Thoracic aorta (tissue), 2 donors: Measurements from ENCODE around the gene UBE2D4. TPM values are rescaled to one million over a fixed set of nuclear protein-coding genes. Genes with fewer than 3 reads are reported as not detected.
"Not testable (repeated sequence)": the region's sequence is repeated elsewhere in the genome, so short reads cannot be mapped to it uniquely, and the experiment has no call there.

Experiments
- ATAC-seq: fragments of 150-250 bp; one replicate; pipeline ENCODE4 v1.8.0; 2017; ENCODE audit warnings: low read depth; ENCODE audit not compliant: insufficient number of reproducible peaks, low FRiP score
- DNase-seq: peaks from one replicate; pipeline ENCODE4 v3.0.0-alpha.2; 2020; ENCODE audit warnings: low spot score
- H3K27ac ChIP-seq, 2 donors: fragments of 200-600 bp; sonication (generic); 1 replicate in 1 of 2; 2 replicates in 1 of 2; pipeline ENCODE4 v1.5.1; 2016; ENCODE audit warnings: mild to moderate bottlenecking in 2 of 2, moderate library complexity in 2 of 2
- H3K27me3 ChIP-seq: fragments of 200-600 bp; sonication (generic); replicated peaks from 2 replicates; pipeline ENCODE4 v1.6.0; 2016; ENCODE audit warnings: mild to moderate bottlenecking; ENCODE audit not compliant: insufficient read depth
- H3K36me3 ChIP-seq: fragments of 200-600 bp; sonication (generic); one replicate; pipeline ENCODE4 v1.5.1; 2016
- H3K4me1 ChIP-seq, 2 donors: fragments of 200-600 bp; sonication (generic); 1 replicate in 1 of 2; 2 replicates in 1 of 2; pipeline versions ENCODE4 v1.5.1 to v1.6.0; 2016; ENCODE audit warnings: low read depth in 2 of 2, mild to moderate bottlenecking in 1 of 2; ENCODE audit not compliant: control insufficient read depth in 1 of 2
- H3K4me3 ChIP-seq: fragments of 200-600 bp; sonication (generic); 2 replicates; pipeline ENCODE4 v1.5.1; 2016; ENCODE audit warnings: mild to moderate bottlenecking
- H3K9me3 ChIP-seq: fragments of 200-600 bp; sonication (generic); 2 replicates; pipeline ENCODE4 v1.5.1; 2016
- total RNA-seq, 2 donors: library from RNA; depleted of rRNA; stranded (reverse); fragments of >200 nt; gene quantifications; one replicate each; pipeline versions ENCODE4 v1.1.0 to v1.2.3, GENCODE V29; 2016
- TF ChIP-seq, protein P1 (sequence below): fragments of 200-600 bp; sonication (generic); IDR thresholded peaks from one replicate; pipeline ENCODE4 v1.5.1; 2019; ENCODE audit warnings: antibody characterized with exemption

Gene UBE2D4
- total RNA-seq, 2 donors from 2014 or later: 28.7 to 35.1 TPM

DNA sequence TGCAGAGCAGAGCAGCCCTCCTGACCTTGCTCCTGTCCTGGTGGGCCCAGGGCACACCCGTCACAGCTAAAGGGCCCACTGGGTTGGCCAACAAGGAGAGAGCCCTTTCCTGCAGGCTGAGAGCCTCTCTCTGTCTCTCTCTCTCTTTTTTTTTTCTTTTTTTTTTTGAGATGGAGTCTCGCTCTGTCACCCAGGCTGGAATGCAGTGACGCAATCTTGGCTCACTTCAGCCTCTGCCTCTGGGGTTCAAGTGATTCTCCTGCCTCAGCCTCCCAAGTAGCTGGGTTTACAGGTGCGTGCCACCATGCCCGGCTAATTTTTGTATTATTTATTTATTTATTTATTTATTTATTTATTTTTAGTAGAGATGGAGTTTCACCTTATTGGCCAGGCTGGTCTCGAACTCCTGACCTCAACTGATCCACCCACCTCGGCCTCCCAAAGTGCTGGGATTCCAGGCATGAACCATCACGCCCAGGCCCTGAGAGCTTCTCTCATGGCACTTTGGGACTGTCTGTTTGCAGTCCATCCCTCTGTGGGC is 47.9 kb downstream of the UBE2D4 start:
- not testable (repeated sequence) for H3K27ac ChIP-seq, ATAC-seq, DNase-seq, H3K4me1 ChIP-seq, H3K9me3 ChIP-seq, H3K36me3 ChIP-seq, H3K27me3 ChIP-seq, H3K4me3 ChIP-seq

DNA sequence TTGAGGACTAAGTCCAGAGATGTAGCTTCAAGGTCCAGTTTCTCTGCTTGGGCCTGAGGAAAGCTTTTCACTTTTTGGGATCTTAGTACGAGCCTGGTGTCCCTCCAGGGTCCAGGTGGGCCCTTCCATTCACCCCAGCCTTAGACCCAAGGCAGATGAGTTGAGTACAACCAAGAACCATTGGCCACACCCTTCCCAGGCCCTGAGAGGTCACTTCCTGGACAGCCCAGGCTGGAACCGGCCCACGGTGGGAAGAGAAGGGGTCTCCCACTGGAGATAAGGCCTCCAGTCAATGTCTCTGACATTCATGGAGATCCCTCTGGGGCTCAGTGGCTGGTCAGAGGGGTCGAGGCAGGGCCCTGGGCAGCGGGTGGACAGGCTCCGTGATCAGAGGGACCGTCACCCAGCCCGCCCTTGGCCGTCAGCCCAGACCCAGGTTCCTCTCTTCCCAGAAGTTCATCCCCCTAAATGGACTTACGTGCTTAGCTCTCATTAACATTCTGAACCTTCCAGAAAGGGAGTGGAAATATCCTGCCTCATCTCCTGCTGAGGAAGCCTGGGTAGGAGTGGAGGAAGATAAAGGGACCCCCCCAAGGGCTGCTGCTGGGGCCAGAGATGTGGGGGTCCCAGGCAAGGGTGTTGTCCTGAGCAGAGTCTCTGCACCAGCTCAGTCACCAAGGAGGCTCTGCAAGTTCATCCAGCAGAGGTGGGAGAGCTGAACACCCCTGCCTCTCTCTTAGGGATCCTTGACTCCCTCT is 48.7 kb downstream of the UBE2D4 start:
- H3K4me1 ChIP-seq, DNase-seq, H3K4me3 ChIP-seq, ATAC-seq, H3K27me3 ChIP-seq, H3K27ac ChIP-seq, H3K36me3 ChIP-seq, H3K9me3 ChIP-seq: not testable (repeated sequence)

DNA sequence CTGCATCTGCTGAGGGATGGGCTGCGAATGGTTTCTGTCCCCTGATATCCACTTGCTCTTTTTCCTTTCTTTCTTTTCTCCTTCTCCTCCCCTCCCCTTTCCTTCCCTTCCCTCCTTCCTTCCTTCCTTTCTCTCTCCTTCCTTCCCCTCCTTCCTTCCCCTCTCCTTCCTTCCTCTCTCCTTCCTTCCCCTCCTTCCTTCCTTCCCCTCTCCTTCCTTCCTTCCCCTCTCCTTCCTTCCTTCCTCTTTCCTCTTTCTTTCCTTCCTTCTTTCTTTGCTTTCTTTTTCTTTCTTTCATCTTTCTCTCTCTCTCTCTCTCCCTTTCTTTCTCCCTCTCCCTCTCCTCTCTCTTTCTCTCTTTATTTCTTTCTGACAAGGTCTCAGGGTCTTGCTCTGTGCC is 51.3 kb downstream of the UBE2D4 start:
- ATAC-seq (no peak), DNase-seq (no peak)
- TF ChIP-seq, protein P1, sequence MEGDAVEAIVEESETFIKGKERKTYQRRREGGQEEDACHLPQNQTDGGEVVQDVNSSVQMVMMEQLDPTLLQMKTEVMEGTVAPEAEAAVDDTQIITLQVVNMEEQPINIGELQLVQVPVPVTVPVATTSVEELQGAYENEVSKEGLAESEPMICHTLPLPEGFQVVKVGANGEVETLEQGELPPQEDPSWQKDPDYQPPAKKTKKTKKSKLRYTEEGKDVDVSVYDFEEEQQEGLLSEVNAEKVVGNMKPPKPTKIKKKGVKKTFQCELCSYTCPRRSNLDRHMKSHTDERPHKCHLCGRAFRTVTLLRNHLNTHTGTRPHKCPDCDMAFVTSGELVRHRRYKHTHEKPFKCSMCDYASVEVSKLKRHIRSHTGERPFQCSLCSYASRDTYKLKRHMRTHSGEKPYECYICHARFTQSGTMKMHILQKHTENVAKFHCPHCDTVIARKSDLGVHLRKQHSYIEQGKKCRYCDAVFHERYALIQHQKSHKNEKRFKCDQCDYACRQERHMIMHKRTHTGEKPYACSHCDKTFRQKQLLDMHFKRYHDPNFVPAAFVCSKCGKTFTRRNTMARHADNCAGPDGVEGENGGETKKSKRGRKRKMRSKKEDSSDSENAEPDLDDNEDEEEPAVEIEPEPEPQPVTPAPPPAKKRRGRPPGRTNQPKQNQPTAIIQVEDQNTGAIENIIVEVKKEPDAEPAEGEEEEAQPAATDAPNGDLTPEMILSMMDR: no peak
- Histone ChIP-seq H3K27ac (no peak overlapping the region), H3K27me3 (no peaks in the 10 kb centered on the region), H3K36me3 (no peaks in the 10 kb centered on the region), H3K4me3 (no peak overlapping the region), H3K9me3 (no peaks in the 10 kb centered on the region), H3K4me1 (no peaks in the 10 kb centered on the region)

DNA sequence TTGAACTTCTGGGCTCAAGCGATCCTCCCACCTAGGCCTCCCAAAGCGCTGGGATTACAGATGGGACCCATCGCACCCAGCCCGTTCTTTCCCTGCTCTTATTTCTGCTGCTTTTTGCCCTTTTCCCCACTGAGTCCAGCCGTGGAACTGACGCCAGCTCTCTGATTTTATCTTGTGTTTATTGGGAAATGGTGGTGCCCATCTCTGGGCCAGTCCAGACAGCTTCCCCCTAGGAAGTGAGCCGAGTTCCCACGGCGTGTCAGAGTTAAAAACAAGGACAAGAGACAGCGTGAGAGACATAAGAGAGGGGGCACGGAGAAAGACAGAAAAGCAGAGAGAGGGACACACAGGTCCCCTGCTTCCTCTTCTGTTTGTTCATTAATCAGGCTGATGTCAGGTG is 51.9 kb downstream of the UBE2D4 start:
- H3K27ac ChIP-seq, ATAC-seq, H3K4me1 ChIP-seq, DNase-seq, H3K36me3 ChIP-seq, H3K4me3 ChIP-seq, H3K27me3 ChIP-seq, H3K9me3 ChIP-seq: not testable (repeated sequence)

DNA sequence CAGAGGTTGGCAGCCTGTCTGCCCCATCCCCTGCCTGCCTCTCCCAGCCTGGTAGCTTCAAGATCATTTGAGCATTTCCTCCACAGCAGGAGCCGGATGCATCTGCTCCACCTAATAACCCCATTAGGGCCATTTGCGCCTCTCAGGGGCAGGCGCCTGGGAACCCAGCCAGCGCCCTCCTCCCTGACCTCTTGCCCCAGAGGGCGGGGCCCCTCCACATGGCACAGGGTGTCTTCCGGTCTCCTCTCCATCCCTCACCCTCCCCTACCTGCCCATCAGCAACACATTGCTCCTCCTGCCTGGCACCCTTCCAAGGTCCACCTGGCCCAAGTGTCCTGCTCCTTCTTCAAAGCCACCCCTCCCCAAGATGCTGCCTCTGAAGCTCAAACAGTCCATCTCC is 56.6 kb downstream of the UBE2D4 start:
- DNase-seq, H3K4me3 ChIP-seq, ATAC-seq, H3K27ac ChIP-seq, H3K4me1 ChIP-seq, H3K27me3 ChIP-seq, H3K9me3 ChIP-seq, H3K36me3 ChIP-seq: not testable (repeated sequence)

DNA sequence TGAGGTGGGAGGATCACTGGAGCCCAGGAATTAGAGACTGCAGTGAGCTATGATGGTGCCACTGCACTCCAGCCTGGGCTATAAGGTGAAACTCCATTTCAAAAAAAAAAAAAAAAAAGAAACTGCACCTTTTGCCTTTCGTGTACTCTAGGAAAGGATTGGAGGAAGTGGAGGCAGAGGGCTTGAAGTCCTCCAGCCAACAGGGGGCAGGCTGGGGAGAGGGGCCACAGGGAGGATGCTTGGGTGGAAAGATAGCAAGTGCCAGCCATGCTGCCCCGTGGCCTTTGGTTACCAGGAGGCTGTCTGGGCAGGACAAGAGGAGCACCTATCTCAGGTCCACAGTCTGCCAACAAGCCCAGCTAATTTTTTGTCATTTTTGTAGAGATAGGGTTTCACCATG is 57.5 kb downstream of the UBE2D4 start:
- DNase-seq, H3K36me3 ChIP-seq, ATAC-seq, H3K4me3 ChIP-seq, H3K9me3 ChIP-seq, H3K4me1 ChIP-seq, H3K27ac ChIP-seq, H3K27me3 ChIP-seq: not testable (repeated sequence)

DNA sequence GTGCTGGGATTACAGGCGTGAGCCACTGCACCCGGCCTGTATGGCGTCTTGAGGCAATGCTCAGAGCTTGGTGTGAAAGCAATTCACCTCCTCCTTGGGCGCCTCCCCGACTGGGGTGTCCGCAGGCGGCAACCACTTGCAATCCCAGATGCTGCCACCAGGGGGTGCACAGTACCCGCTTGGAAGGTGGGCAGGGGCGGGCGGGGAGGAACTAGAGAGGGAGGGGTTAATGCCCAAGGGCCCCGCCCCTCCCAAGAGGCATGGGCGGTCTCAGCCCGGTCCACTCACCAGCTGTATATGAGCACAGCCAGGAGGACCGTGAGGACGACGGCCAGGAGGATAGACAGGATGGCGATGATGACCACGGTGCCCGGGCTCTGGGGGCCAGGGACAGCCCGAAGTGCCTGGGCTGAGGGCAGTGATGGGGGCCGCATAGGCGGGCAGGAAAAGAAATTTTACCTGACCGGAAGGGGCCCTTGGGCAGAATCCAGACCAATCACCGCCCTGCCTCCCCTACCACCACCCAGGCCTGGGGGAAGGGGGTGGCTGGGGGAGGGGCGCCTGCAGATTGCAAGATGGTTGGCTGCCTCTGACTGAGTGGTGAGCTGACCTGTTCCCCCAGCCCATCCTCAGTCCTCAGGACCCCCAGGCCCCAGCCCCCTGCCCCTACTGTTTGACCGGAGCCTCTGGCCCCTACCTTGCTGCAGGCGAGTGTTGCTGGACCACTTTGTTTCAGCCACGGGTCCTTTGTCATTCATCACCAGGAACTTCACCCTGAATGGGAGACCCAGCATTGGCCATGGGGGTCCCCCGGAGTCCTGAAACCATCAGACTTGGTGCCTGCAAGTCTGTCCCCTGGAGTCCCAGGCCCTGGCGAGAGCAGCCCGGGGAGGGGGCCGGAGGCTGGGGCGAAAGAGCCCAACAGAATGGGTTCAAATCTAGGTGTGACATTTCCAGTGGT is 59.9 kb downstream of the UBE2D4 start:
- H3K9me3 ChIP-seq, H3K27me3 ChIP-seq, H3K27ac ChIP-seq, H3K36me3 ChIP-seq, H3K4me1 ChIP-seq: not testable (repeated sequence)
- TF ChIP-seq, protein P1: peak; percentile 77
- peak; percentile 57 for ATAC-seq
- H3K4me3 ChIP-seq: peak overlapping the region; percentile 49
- peak; percentile 25 for DNase-seq

DNA sequence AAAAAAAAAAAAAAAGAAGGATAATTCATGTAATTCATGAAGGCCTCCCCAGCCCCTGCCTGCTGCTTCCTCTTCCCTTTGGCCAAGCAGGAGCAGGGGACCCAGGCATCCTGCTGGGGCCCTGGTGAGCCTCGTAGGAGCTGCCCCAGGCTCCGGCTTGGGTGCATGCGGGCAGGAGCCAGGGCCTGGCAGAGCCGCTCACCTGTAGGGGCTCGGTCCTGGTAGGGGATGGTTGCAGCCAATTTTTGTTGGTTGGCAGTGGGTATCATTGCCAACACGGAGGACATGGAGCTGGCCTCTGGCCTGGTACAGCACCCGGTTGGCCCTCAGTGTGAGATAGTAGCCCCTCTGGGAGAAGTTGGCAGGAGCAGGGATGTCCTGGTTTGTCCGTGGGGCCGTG is 61.2 kb downstream of the UBE2D4 start:
- not testable (repeated sequence) for H3K27me3 ChIP-seq, H3K36me3 ChIP-seq, H3K4me1 ChIP-seq, H3K4me3 ChIP-seq, ATAC-seq, DNase-seq, H3K27ac ChIP-seq, H3K9me3 ChIP-seq

DNA sequence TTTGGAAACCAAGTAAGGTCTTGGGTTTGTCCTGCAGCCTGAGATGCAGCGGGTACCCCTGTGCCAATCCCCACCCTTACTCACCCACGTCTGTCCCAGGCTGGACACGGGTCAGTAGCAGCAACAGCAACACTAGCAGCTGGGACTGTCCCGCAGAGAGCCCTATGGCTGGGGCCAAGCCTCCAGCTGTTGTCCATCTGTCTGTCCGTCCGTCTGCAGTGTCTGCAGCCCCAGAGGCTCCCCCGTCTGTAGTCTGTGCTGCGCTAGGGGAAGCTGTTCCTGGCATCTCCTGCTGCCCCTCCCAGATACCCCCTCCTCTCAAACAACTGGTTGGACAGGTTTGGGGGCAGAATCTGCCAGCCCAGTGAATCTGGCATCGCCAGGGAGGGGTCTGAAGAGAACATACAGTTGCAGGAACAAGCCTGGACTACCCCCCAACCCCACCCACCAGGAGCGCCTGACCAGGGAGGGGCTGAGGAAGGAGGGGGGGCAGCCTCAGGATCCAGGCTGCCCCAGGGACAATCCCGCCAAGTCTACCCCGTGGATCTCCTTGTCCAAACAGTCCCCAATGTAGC is 63.9 kb downstream of the UBE2D4 start:
- H3K36me3 ChIP-seq, H3K4me3 ChIP-seq, H3K27ac ChIP-seq, ATAC-seq, H3K4me1 ChIP-seq, H3K9me3 ChIP-seq, DNase-seq, H3K27me3 ChIP-seq: not testable (repeated sequence)

DNA sequence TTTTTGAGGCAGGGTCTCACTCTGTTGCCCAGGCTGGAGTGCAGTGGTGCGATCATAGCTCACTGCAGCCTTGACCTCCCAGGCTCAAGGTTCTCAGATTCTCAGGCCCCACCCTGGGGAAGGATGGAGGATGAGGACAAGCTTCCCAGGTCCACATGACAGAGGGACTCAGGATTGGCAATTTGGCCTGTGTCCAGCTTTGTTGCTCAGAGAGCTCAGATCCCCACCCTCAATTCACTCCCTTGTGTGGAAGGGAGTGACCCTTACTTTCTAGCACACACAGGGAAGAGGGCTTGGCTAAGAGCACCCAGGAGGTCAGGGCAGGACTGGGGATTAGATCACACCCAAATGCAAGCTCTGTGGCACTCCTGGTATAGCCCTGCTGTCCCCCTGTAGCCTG is 64.6 kb downstream of the UBE2D4 start:
- not testable (repeated sequence) for DNase-seq, H3K27me3 ChIP-seq, ATAC-seq, H3K27ac ChIP-seq, H3K36me3 ChIP-seq, H3K9me3 ChIP-seq, H3K4me3 ChIP-seq, H3K4me1 ChIP-seq
